GM18909 (cell line): ENCODE measurements around the gene LSM6.

ENCODE experiments used
- ATAC-seq: cut with Tn5 transposase; IDR thresholded peaks from one replicate; pipeline ENCODE4 v1.9.1; 2021; ENCODE audit warnings: mild to moderate bottlenecking; ENCODE audit not compliant: unreplicated experiment, poor library complexity

Gene LSM6

GRCh38 chr4:146183209-146183608 lies 7.7 kb downstream of the LSM6 start:
- ATAC-seq = no peak

GRCh38 chr4:146186041-146186440 lies 10.5 kb downstream of the LSM6 start:
- ATAC-seq = no peak

GRCh38 chr4:146186596-146186995 lies 11.1 kb downstream of the LSM6 start:
- no peak for ATAC-seq

GRCh38 chr4:146190456-146190855 lies 14.9 kb downstream of the LSM6 start:
- no peak for ATAC-seq

GRCh38 chr4:146191766-146192458 lies 16.4 kb downstream of the LSM6 start:
- ATAC-seq = no peak

GRCh38 chr4:146193628-146194027 lies 18.1 kb downstream of the LSM6 start:
- no peak for ATAC-seq

GRCh38 chr4:146194212-146194611 lies 18.7 kb downstream of the LSM6 start:
- no peak for ATAC-seq

- no peak for ATAC-seq
These were observed 27.1 kb downstream of the LSM6 start for GRCh38 chr4:146202665-146203064.

- no peak for ATAC-seq
These were observed 31.9 kb downstream of the LSM6 start for GRCh38 chr4:146207410-146207809.

GRCh38 chr4:146210890-146211289 lies 35.4 kb downstream of the LSM6 start:
- ATAC-seq = no peak

GRCh38 chr4:146211440-146211839 lies 35.9 kb downstream of the LSM6 start:
- no peak for ATAC-seq

- ATAC-seq = no peak
These were observed 37.3 kb downstream of the LSM6 start for GRCh38 chr4:146212781-146213180.

- no peak for ATAC-seq
These were observed 38.7 kb downstream of the LSM6 start, which contains the start of gene REELD1 for GRCh38 chr4:146214238-146214637. REELD1 (plus strand) TSS chr4:146214538; CDS start chr4:146216953, 2,415 bp downstream.

- no peak for ATAC-seq
These were observed 46.8 kb downstream of the LSM6 start for GRCh38 chr4:146222313-146222712.

GRCh38 chr4:146224326-146224966 lies 48.9 kb downstream of the LSM6 start:
- ATAC-seq = no peak

GRCh38 chr4:146229406-146229805 lies 53.9 kb downstream of the LSM6 start:
- ATAC-seq = no peak

- no peak for ATAC-seq
These were observed 56.7 kb downstream of the LSM6 start for GRCh38 chr4:146232131-146232722.

- ATAC-seq = no peak
These were observed 60.2 kb downstream of the LSM6 start for GRCh38 chr4:146235654-146236177.

- no peak for ATAC-seq
These were observed 60.7 kb downstream of the LSM6 start for GRCh38 chr4:146236216-146236615.

- ATAC-seq = no peak
These were observed 61.6 kb downstream of the LSM6 start for GRCh38 chr4:146237092-146237491.

- ATAC-seq = no peak
These were observed 62.6 kb downstream of the LSM6 start for GRCh38 chr4:146238107-146238506.
